Activated CD4-positive, alpha-beta memory T cell treated with anti-CD3 and anti-CD28 coated beads for 36 hours (primary cell): ENCODE data around the gene PTPRN2. TPM values are rescaled to one million over a fixed set of nuclear protein-coding genes. Genes with fewer than 3 reads are reported as not detected.
"Not testable (repeated sequence)": the region's sequence is repeated elsewhere in the genome, so short reads cannot be mapped to it uniquely, and the experiment has no call there.

Source experiments
- CTCF ChIA-PET: fragments of 350-600 bp; sonication (Branson Sonifier 250); formaldehyde crosslinking; loops from one replicate; lab custom pipeline; 2021; ENCODE audit warnings: antibody characterized with exemption, inconsistent platforms; lab: Charles Lee
- POLR2A ChIA-PET: fragments of 350-600 bp; sonication (Branson Sonifier 250); formaldehyde crosslinking; loops from one replicate; lab custom pipeline; 2021; ENCODE audit warnings: antibody characterized with exemption; lab: Charles Lee
- DNase-seq: peaks from one replicate; pipeline ENCODE4 v3.0.0-alpha.2; 2020
- H3K27ac Mint-ChIP-seq: one replicate; pipeline ENCODE4 v1.8.0; 2021; ENCODE audit warnings: mixed read lengths
- H3K27me3 Mint-ChIP-seq: one replicate; pipeline ENCODE4 v1.8.0; 2021; ENCODE audit warnings: mixed read lengths
- H3K36me3 Mint-ChIP-seq: one replicate; pipeline ENCODE4 v1.8.0; 2021; ENCODE audit warnings: mixed read lengths
- H3K4me1 Mint-ChIP-seq: one replicate; pipeline ENCODE4 v1.8.0; 2021; ENCODE audit warnings: low read depth, mixed read lengths
- H3K4me3 Mint-ChIP-seq: one replicate; pipeline ENCODE4 v1.8.0; 2021; ENCODE audit warnings: mild to moderate bottlenecking, mixed read lengths
- H3K9me3 Mint-ChIP-seq: one replicate; pipeline ENCODE4 v1.8.0; 2021; ENCODE audit warnings: mixed read lengths
- intact Hi-C: fragments of 100-400 bp; cut with micrococcal nuclease; formaldehyde crosslinking; loops from one replicate; pipeline ENCODE4 v1.15.1; 2023
- total RNA-seq, 2 experiments: library from RNA; stranded (reverse); gene quantifications; one replicate each; pipeline ENCODE4 v1.2.3, GENCODE V29; 2021

Gene PTPRN2
- total RNA-seq, 2 experiments from 2014 or later: 0.51 to 0.64 TPM

DNA sequence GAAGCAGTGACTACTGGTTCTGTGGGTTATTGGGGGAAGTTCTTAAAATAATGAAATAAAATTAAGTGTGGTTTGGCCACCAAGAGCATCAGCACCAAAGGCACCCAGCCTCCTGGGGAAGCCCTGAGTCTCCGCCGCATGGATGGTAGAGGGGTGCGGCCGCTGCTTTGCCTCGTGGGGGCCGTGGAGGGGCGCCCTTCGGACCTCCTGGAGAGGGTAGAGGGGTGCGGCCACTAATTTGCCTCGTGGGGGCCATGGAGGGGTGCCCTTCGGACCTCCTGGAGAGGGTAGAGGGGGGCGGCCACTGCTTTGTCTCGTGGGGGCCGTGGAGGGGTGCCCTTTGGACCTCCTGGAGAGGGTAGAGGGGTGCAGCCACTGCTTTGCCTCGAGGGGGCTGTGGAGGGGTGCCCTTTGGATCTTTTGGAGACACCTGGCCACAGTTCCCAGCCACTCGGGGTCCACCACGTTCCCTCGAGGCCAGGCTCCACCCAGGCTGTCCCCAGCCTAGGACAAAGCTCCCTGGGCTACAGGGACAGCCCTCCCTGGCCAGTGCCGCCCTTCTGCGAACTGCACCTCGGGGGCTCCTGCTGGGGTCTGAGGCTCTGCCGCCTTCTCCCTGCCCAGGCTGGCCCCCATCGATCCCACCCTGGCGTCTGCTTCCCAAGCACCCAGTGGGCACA, 535.1 kb downstream of the PTPRN2 start:
- Mint-ChIP-seq H3K4me3 (no peak overlapping the region), H3K4me1 (no peaks in the 10 kb centered on the region), H3K36me3 (no peaks in the 10 kb centered on the region), H3K27ac (no peak overlapping the region), H3K9me3 (no peaks in the 10 kb centered on the region), H3K27me3 (no peaks in the 10 kb centered on the region)
- intact Hi-C loops: no loop called here
- ChIA-PET CTCF (no interaction called here), POLR2A (no interaction called here)
- no peak for DNase-seq

DNA sequence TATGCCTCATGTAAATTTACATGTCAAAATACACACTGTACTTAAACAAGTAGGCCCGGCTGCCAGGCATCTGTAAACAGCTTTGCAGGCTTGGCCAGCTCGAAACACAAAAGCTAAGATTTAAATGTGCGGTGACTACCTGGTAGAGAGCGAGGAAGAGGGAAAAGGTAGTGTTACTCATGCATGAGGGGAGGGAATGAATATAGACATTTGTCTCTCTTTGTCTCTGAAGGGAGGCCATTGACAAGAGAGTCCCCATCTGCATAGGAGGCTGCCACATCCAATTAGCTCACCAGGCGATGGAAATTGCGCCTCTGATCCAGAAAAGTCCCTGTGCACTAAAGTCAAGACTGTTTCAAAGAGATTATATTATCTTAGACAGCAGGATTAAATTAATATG, 535.8 kb downstream of the PTPRN2 start:
- H3K27me3 Mint-ChIP-seq: no peaks in the 10 kb centered on the region
- no peaks in the 10 kb centered on the region for H3K9me3 Mint-ChIP-seq
- no peak overlapping the region for H3K4me3 Mint-ChIP-seq
- H3K4me1 Mint-ChIP-seq: no peaks in the 10 kb centered on the region
- no peak overlapping the region for H3K27ac Mint-ChIP-seq
- intact Hi-C loops: no loop called here
- ChIA-PET CTCF (no interaction called here), POLR2A (no interaction called here)
- DNase-seq: no peak
- no peaks in the 10 kb centered on the region for H3K36me3 Mint-ChIP-seq

DNA sequence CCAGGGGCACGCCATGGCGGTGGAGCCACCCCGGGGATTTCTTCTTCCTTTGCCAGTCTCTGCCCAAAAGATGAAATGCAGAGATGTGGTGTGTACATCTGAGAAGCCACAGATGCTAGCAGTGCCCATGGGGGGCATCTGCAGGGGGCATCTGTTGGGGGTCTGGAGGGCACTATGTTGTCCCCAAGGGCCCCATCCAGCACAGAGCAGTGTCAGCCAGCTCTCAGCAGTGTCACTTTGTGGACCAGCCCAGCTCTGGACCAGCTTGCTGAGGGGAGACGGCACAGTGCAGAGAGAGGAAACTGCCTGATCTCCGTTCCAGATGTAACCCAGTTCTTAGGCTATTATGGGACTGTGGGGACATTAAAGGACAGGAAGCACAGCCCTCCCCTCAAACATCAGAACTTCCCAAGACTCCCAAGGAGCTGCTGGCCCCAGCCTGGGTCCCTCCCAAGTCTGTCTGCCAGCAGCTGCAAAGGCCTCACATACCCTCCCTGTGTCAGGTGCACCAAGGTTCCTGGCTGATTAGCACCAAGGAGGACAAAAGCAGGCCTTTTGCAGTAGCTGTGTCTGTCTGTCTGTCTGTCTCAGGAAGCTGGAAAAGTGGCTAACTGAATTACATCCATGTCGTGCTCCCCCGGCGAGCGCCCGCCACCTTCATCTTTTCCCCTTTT, 536.5 kb downstream of the PTPRN2 start:
- H3K27ac Mint-ChIP-seq: no peak overlapping the region
- CTCF ChIA-PET: no interaction called here

DNA sequence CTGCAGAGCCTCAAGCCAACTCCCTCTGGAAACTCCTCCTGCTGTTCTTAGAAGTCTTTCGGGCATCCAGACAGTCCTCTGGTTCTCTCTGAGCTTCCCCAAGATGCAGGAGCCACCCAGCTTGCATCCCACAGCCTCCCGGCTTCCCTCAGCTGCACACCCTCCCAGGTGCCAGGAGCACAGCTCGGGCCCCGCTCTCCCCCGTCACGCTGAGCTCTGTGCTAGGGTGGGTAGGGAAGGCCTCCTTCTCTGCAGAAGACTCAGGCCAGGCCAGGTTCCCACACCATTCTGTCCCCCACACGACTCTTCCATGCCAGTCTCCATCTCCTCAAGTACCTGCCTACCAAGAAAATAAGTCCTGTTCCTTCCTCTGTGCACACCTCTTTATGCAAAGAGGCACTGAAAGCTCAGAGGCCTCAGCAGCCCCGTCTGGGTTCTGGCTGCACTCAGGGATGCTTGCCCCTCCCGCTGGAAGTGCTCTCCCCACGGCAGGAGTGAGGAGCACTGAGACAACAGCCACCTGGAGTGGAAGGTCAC, 537.1 kb downstream of the PTPRN2 start:
- Mint-ChIP-seq H3K4me1 (no peaks in the 10 kb centered on the region), H3K27ac (no peak overlapping the region), H3K4me3 (no peak overlapping the region), H3K9me3 (no peaks in the 10 kb centered on the region), H3K36me3 (no peaks in the 10 kb centered on the region), H3K27me3 (no peaks in the 10 kb centered on the region)
- CTCF ChIA-PET: no interaction called here
- intact Hi-C loops: no loop called here
- POLR2A ChIA-PET: no interaction called here
- DNase-seq: no peak

More for the DNA sequence above, 536.5 kb downstream of the PTPRN2 start:
- DNase-seq: no peak
- no peak overlapping the region for H3K4me3 Mint-ChIP-seq
- H3K36me3 Mint-ChIP-seq: no peaks in the 10 kb centered on the region
- intact Hi-C loops: no loop called here
- no peaks in the 10 kb centered on the region for H3K9me3 Mint-ChIP-seq
- no peaks in the 10 kb centered on the region for H3K27me3 Mint-ChIP-seq
- H3K4me1 Mint-ChIP-seq: no peaks in the 10 kb centered on the region
- POLR2A ChIA-PET: no interaction called here

DNA sequence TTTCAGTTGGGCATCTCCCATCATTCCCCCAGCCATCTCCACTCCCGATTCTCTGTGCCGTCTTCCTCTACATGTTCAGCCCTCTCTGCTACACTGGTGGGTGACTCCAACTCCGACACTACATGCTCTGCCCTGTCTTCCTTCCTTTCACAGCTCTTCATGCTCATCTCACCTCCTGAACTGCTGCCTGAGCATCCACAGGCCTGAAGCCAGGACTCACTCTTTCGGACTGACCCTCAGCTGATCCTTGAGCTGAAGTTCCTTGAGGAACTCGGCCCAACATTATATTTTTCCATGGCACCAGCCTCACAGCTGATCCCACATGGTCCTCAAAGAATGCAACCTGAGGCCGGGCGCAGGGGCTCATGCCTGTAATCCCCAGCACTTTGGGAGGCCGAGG, 538.4 kb downstream of the PTPRN2 start:
- CTCF ChIA-PET: no interaction called here
- no peak for DNase-seq
- Mint-ChIP-seq H3K9me3 (no peaks in the 10 kb centered on the region), H3K36me3 (no peaks in the 10 kb centered on the region), H3K4me1 (no peaks in the 10 kb centered on the region), H3K27me3 (no peaks in the 10 kb centered on the region), H3K27ac (no peak overlapping the region), H3K4me3 (no peak overlapping the region)
- POLR2A ChIA-PET: no interaction called here
- intact Hi-C loops: no loop called here

DNA sequence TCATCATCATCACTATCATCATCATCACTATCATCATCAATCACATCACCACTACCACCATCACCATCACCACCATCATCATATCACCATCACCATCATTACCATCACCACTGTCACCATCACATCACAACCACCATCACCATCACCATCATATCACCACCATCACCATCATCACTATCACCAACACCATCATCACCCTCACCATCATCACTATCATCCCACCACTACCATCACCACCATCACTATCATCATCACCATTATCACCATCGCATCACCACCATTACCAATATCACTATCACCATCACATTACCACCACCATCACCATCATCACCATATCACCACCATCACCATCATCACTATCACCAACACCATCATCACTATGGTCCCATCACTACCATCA, 539.1 kb downstream of the PTPRN2 start:
- intact Hi-C loops: no loop called here
- Mint-ChIP-seq H3K9me3 (no peaks in the 10 kb centered on the region), H3K36me3 (no peaks in the 10 kb centered on the region), H3K4me1 (no peaks in the 10 kb centered on the region), H3K4me3 (no peak overlapping the region), H3K27ac (no peak overlapping the region), H3K27me3 (no peaks in the 10 kb centered on the region)
- CTCF ChIA-PET: no interaction called here
- POLR2A ChIA-PET: no interaction called here
- no peak for DNase-seq

DNA sequence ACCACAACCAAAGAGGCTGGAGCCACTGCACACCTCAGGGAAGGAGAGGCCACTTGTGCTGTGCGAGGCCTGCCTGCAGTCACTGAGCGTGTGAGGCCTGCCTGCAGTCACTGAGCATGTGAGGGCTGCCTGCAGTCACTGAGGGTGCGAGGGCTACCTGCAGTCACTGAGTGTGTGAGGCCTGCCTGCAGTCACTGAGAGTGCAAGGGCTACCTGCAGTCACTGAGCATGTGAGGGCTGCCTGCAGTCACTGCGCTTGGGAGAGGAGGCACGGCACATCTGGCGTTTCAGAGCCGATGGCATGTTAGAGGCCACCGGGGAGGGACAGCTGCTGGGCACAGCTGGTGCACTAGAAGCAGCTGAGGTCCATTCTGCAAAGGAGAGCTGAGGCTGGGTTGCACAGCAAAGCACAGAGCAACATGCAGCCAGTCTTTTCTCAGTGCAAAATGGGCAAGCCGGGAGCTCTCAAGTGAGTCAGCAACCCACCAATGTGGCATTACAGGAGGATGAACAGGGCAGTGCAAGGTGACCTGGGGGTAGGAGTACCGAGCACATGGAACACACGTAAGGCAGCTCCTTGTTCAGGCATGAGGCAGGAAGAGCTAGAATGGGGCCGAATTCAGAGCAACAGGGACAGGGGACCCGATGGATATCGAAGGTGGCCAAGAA, 540.1 kb downstream of the PTPRN2 start:
- DNase-seq: no peak
- Mint-ChIP-seq H3K4me3 (no peak overlapping the region), H3K9me3 (no peaks in the 10 kb centered on the region), H3K4me1 (no peaks in the 10 kb centered on the region), H3K27ac (no peak overlapping the region), H3K27me3 (no peaks in the 10 kb centered on the region), H3K36me3 (no peaks in the 10 kb centered on the region)
- ChIA-PET POLR2A (no interaction called here), CTCF (no interaction called here)
- intact Hi-C loops: no loop called here

DNA sequence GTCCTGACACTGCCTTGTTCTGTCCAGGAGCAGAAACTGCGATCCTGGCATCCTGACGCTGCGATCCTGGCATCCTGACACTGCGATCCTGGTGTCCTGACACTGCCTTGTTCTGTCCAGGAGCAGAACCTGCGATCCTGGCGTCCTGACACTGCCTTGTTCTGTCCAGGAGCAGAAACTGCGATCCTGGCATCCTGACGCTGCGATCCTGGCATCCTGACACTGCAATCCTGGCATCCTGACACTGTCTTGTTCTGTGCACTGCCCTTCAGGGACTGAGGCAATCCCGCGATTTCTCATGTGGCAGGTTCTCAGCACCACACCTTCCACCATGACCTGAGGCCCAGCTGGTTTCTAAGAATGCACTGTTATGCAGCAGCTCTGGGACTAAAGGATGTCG, 541.4 kb downstream of the PTPRN2 start:
- DNase-seq, intact Hi-C loops, H3K4me1 Mint-ChIP-seq, CTCF ChIA-PET, POLR2A ChIA-PET, H3K27ac Mint-ChIP-seq, H3K9me3 Mint-ChIP-seq, H3K4me3 Mint-ChIP-seq, H3K27me3 Mint-ChIP-seq, H3K36me3 Mint-ChIP-seq: not testable (repeated sequence)

DNA sequence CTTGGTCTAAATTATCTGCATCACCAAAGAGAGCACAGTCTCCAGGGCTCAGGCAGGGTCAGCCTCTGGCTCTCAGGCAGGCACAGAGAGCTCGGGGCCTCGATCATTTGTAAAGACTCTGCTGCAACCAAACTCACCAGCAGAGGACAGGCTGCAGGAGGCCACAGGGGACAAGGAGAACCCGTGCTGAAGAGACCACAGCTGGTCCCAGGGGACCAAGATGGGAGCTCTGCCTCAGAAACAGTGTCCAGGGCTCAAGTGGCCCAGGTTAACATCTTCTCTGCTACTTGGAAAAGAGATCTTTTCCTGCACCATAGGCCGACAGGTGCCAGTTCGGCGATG, 543.2 kb downstream of the PTPRN2 start:
- Mint-ChIP-seq H3K9me3 (peaks cover 8% of the 10 kb centered on the region), H3K4me3 (no peak overlapping the region), H3K27ac (no peak overlapping the region), H3K36me3 (no peaks in the 10 kb centered on the region), H3K27me3 (no peaks in the 10 kb centered on the region), H3K4me1 (no peaks in the 10 kb centered on the region)
- intact Hi-C loops: no loop called here
- DNase-seq: no peak
- CTCF ChIA-PET: no interaction called here
- POLR2A ChIA-PET: no interaction called here

DNA sequence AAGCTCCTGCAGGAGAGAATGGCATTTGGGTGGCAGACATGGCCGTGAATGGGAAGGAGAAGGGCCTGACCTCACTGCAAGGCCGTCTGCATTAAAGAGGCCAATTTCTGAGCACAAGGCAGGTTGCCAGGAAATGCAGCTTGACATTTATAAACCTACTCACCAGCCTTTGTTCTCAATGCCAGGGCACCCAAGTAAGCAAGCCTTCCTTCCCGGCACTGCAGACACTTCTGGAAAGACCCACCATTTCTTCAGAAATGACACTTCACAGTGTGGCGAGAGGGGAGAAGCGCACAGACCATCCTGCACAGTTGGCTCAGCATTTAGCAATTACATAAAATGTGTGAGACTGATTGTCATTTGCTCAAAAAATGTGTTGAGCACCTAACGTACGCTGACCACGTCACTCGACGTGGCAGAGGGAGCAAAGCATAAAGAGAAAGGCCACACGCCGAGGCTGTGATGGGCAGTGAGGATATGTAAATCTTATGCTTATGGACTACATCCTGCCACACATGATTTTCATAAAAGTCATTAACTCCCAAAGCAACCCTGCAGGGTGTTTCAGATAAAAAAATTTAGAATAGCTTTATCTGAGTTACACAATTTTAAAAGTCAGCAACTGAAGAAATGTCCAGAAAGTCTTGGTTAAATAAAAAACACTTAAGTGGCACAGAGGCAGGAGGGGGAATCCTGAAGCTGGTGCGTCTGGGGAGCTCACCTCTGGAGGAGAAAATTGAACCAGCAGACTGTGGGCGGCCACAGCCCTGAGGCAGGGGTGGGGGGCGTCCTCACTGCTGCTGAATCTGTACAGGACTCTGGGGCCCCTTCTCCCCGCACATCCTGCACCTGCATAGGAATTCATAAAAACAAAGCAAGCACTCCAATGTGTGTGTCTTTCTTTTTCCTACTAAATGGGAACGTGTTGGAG, 543.8 kb downstream of the PTPRN2 start:
- intact Hi-C loops: no loop called here
- CTCF ChIA-PET: no interaction called here
- H3K27me3 Mint-ChIP-seq: no peaks in the 10 kb centered on the region

DNA sequence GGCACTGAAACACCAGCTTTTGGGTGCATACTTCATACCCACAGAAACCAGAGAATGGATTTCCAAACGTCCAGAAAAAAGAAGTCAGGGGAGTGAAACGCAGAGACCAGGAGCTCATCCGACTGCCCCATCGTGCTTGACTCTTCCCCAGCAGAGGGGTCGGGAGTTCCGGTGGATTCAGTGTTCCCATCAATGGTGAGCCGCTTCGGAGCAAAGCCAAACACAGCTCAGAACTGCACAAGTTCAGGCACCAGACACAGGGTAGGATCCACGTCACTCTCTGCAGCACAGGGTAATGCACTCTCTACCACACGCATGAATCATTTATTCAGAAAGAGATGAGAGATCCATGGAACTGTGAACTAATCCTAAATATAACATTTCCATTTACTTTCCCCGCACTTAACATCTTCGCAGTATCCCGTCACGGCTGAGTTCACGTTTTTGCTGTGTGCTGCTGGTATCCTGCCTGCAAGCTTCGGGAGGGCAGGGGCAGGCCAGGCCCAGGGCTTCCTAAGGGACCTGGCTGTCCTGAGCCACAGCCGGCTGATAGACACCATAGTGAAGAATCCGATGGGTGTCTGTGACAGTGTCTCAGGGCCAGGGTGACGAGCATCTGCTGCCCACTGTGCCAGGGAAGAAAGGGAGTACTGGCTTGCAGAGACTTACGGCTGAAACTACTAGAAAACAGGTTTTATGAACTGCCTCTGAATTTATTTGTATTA, 545.3 kb downstream of the PTPRN2 start:
- Mint-ChIP-seq H3K4me3 (no peak overlapping the region), H3K9me3 (peaks cover 19% of the 10 kb centered on the region), H3K4me1 (no peaks in the 10 kb centered on the region), H3K27me3 (no peaks in the 10 kb centered on the region), H3K27ac (no peak overlapping the region), H3K36me3 (no peaks in the 10 kb centered on the region)
- intact Hi-C loops: no loop called here
- no peak for DNase-seq
- CTCF ChIA-PET: no interaction called here
- POLR2A ChIA-PET: no interaction called here

More for the DNA sequence above, 543.8 kb downstream of the PTPRN2 start:
- no peak overlapping the region for H3K27ac Mint-ChIP-seq
- DNase-seq: no peak
- H3K4me1 Mint-ChIP-seq: no peaks in the 10 kb centered on the region
- POLR2A ChIA-PET: no interaction called here
- peaks cover 14% of the 10 kb centered on the region for H3K9me3 Mint-ChIP-seq
- H3K36me3 Mint-ChIP-seq: no peaks in the 10 kb centered on the region
- H3K4me3 Mint-ChIP-seq: no peak overlapping the region
